MCF 10A (cell line): ENCODE measurements around the gene SPTAN1. TPM values are rescaled to one million over a fixed set of nuclear protein-coding genes. Genes with fewer than 3 reads are reported as not detected.

Experiments used
- BruUV-seq: library from RNA; stranded (reverse); fragments of 400-500 nt; replicated peaks from 2 replicates; lab custom pipeline; 2021; lab: Mats Ljungman, UMichigan
- CTCF ChIA-PET: fragments of 300-600 bp; sonication (Branson Sonifier 250); formaldehyde crosslinking; extraction: SDS; loops from one replicate; lab custom pipeline; 2021; ENCODE audit warnings: antibody characterized with exemption, inconsistent platforms; lab: Yijun Ruan, JAX
- POLR2A ChIA-PET: fragments of 300-600, 350-650 bp; sonication (Branson Sonifier 250); formaldehyde crosslinking; extraction: SDS; loops from one replicate; lab custom pipeline; 2020; ENCODE audit warnings: antibody characterized with exemption, inconsistent platforms; lab: Yijun Ruan, JAX
- DNase-seq: peaks from one replicate; pipeline ENCODE4 v3.0.0-alpha.2; 2018; ENCODE audit not compliant: unreplicated experiment
- H3K27ac Mint-ChIP-seq: one replicate; pipeline ENCODE4 v1.8.0; 2022; ENCODE audit warnings: mild to moderate bottlenecking, low read depth, mixed read lengths; ENCODE audit not compliant: unreplicated experiment
- H3K27me3 Mint-ChIP-seq: one replicate; pipeline ENCODE4 v1.8.0; 2022; ENCODE audit warnings: mixed read lengths; ENCODE audit not compliant: insufficient read depth, unreplicated experiment
- H3K36me3 Mint-ChIP-seq: one replicate; pipeline ENCODE4 v1.8.0; 2022; ENCODE audit warnings: mild to moderate bottlenecking, moderate library complexity, mixed read lengths; ENCODE audit not compliant: insufficient read depth, unreplicated experiment
- H3K4me1 Mint-ChIP-seq: one replicate; pipeline ENCODE4 v1.8.0; 2022; ENCODE audit warnings: mixed read lengths; ENCODE audit not compliant: insufficient read depth, unreplicated experiment
- H3K4me3 Mint-ChIP-seq: one replicate; pipeline ENCODE4 v1.8.0; 2022; ENCODE audit warnings: mild to moderate bottlenecking, moderate library complexity, mixed read lengths; ENCODE audit not compliant: unreplicated experiment
- H3K9me3 Mint-ChIP-seq: one replicate; pipeline ENCODE4 v1.8.0; 2022; ENCODE audit warnings: mixed read lengths; ENCODE audit not compliant: unreplicated experiment
- CTCF ChIP-seq: fragments of 200-600 bp; IDR thresholded peaks from one replicate; pipeline ENCODE4 v1.8.0; 2022; ENCODE audit warnings: antibody characterized with exemption, mild to moderate bottlenecking; ENCODE audit not compliant: unreplicated experiment
- intact Hi-C: fragments of 100-400 bp; cut with micrococcal nuclease; formaldehyde crosslinking; loops from 2 replicates; pipeline ENCODE4 v1.14.1; 2022
- total RNA-seq: library from RNA; stranded (reverse); gene quantifications from 2 replicates; pipeline ENCODE4 v1.2.3, GENCODE V29; 2022

SPTAN1 gene
- total RNA-seq, 1 experiment from 2014 or later = 254 TPM

DNA sequence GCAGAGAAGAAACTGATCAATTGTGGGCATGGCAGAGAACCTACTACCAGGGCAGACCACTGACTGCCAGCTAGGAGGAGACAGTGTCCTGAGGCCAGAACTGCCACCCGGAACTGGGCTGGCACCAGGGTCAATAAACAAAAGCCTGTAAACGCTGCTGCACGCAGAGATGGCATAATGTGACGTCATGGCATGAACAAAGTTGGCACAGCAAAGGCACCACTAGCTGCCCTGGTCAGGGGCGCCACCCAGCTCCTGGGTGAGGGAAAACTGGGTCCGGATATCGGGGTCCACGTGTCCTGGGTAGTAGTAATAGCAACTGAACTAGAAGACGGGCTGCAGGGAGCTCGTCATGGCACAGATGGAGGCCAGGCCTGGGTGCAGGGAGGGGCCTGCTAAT lies 72.2 kb downstream of the SPTAN1 start:
- peaks cover 97% of the 10 kb centered on the region for H3K36me3 Mint-ChIP-seq
- BruUV-seq = no TSS peak
- no peak for DNase-seq
- intact Hi-C loops = no loop called here
- H3K27me3 Mint-ChIP-seq = no peaks in the 10 kb centered on the region
- H3K9me3 Mint-ChIP-seq = no peaks in the 10 kb centered on the region
- ChIA-PET POLR2A (interaction anchor here (2.4 kb wide), 1 partner anchor 11 kb away, joined by 17 read pairs; no protein-coding TSS in a partner anchor), CTCF (interaction anchor here (0.6 to 1.1 kb wide), 3 partner anchors 8 to 62 kb away, joined by 3 to 6 read pairs (median 3); no protein-coding TSS in a partner anchor)
- no peak for TF ChIP-seq CTCF
- no peak overlapping the region for H3K4me3 Mint-ChIP-seq
- H3K4me1 Mint-ChIP-seq = no peaks in the 10 kb centered on the region
- H3K27ac Mint-ChIP-seq = no peak overlapping the region

DNA sequence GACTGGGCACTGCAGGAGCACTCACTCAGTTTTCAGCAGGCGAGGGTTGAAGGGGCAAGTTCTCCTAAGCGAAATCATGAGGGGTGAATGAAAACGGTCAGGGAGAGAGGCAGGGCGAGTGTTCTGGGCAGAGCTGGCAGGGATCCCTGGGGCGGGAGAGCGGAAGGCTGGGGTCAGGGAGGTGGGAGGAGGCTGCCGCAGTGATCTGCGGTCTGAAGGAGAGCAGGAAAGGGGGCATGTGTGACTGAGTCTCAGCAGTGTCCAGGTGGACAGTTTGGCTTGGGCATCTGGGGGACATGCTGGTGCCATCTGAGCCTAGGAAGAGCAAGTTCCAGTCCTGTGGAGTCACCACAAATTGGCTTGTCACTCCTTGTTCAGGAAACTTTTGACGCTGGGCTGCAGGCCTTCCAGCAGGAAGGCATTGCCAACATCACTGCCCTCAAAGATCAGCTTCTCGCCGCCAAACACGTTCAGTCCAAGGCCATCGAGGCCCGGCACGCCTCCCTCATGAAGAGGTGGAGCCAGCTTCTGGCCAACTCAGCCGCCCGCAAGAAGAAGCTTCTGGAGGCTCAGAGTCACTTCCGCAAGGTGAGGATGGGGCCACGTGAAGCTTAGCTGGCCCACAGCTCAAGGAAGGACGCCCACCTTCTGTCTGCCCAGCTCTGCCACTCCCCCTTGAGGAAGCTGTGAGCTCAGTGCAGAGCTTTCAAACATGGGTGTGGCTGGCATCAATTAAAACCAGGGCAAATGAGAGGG lies 73.2 kb downstream of the SPTAN1 start:
- H3K27me3 Mint-ChIP-seq = no peaks in the 10 kb centered on the region
- intact Hi-C loops = no loop called here
- BruUV-seq = no TSS peak
- H3K27ac Mint-ChIP-seq = no peak overlapping the region
- ChIA-PET POLR2A (interaction anchor here (0.7 to 2.4 kb wide), 5 partner anchors 10 to 56 kb away, joined by 3 to 17 read pairs (median 3); no protein-coding TSS in a partner anchor), CTCF (interaction anchor here (0.7 to 1.4 kb wide), 3 partner anchors 10 to 208 kb away, joined by 4 to 6 read pairs (median 4); no protein-coding TSS in a partner anchor)
- no peaks in the 10 kb centered on the region for H3K4me1 Mint-ChIP-seq
- H3K4me3 Mint-ChIP-seq = no peak overlapping the region
- peaks cover 97% of the 10 kb centered on the region for H3K36me3 Mint-ChIP-seq
- no peak for DNase-seq
- no peak for TF ChIP-seq CTCF
- H3K9me3 Mint-ChIP-seq = no peaks in the 10 kb centered on the region

- TSS peak; percentile 51 for BruUV-seq
- peaks cover 97% of the 10 kb centered on the region for H3K36me3 Mint-ChIP-seq
- no peak overlapping the region for H3K27ac Mint-ChIP-seq
- TF ChIP-seq CTCF = no peak
- no peaks in the 10 kb centered on the region for H3K9me3 Mint-ChIP-seq
- ChIA-PET POLR2A (interaction anchor here (0.7 to 2.4 kb wide), 5 partner anchors 9 to 121 kb away, joined by 3 to 17 read pairs (median 3); no protein-coding TSS in a partner anchor), CTCF (interaction anchor here (1.4 kb wide), 1 partner anchor 9 kb away, joined by 4 read pairs; no protein-coding TSS in a partner anchor)
- no peak overlapping the region for H3K4me3 Mint-ChIP-seq
- intact Hi-C loops = no loop called here
- no peak for DNase-seq
- H3K4me1 Mint-ChIP-seq = no peaks in the 10 kb centered on the region
- no peaks in the 10 kb centered on the region for H3K27me3 Mint-ChIP-seq
Measured at GRCh38 chr9:128626181-128626580, 73.8 kb downstream of the SPTAN1 start.

- intact Hi-C loops = no loop called here
- CTCF ChIA-PET = interaction anchor here (0.5 kb wide), 1 partner anchor 179 kb away, joined by 3 read pairs; no protein-coding TSS in a partner anchor
- TF ChIP-seq CTCF = no peak
- no peaks in the 10 kb centered on the region for H3K4me1 Mint-ChIP-seq
- peaks cover 97% of the 10 kb centered on the region for H3K36me3 Mint-ChIP-seq
- H3K27ac Mint-ChIP-seq = no peak overlapping the region
- DNase-seq = no peak
- no peaks in the 10 kb centered on the region for H3K27me3 Mint-ChIP-seq
- no peak overlapping the region for H3K4me3 Mint-ChIP-seq
- no peaks in the 10 kb centered on the region for H3K9me3 Mint-ChIP-seq
- POLR2A ChIA-PET = no interaction called here
- no TSS peak for BruUV-seq
Measured at GRCh38 chr9:128627127-128627715, 74.8 kb downstream of the SPTAN1 start.
